ENCODE measurements around the gene GAA.

GRCh38 chr17:80104956-80105375 is 3.6 kb downstream of the GAA start:
- TF ChIP-seq POLR2A (IDR thresholded peaks at IDR 0.05), result no peak
- TF ChIP-seq, protein P1, sequence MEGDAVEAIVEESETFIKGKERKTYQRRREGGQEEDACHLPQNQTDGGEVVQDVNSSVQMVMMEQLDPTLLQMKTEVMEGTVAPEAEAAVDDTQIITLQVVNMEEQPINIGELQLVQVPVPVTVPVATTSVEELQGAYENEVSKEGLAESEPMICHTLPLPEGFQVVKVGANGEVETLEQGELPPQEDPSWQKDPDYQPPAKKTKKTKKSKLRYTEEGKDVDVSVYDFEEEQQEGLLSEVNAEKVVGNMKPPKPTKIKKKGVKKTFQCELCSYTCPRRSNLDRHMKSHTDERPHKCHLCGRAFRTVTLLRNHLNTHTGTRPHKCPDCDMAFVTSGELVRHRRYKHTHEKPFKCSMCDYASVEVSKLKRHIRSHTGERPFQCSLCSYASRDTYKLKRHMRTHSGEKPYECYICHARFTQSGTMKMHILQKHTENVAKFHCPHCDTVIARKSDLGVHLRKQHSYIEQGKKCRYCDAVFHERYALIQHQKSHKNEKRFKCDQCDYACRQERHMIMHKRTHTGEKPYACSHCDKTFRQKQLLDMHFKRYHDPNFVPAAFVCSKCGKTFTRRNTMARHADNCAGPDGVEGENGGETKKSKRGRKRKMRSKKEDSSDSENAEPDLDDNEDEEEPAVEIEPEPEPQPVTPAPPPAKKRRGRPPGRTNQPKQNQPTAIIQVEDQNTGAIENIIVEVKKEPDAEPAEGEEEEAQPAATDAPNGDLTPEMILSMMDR (IDR thresholded peaks at IDR 0.05), result no peak
- TF ChIP-seq EP300 (IDR thresholded peaks at IDR 0.05), result no peak
- TF ChIP-seq POLR2AphosphoS5 (IDR thresholded peaks at IDR 0.05), result no peak

Data from gastroesophageal sphincter (tissue), 3 donors.